B cell (primary cell): ENCODE data around the gene PLXNA1. TPM values are rescaled to one million over a fixed set of nuclear protein-coding genes. Genes with fewer than 3 reads are reported as not detected.

Experiments
- ATAC-seq: fragments of 200-7000 bp; cut with Tn5 transposase; one replicate; pipeline ENCODE4 v1.10.0; 2021; ENCODE audit warnings: low read depth, mild to moderate bottlenecking, moderate number of reproducible peaks, moderate library complexity
- CTCF ChIA-PET: fragments of 350-600 bp; sonication (Branson Sonifier 250); formaldehyde crosslinking; loops from one replicate; lab custom pipeline; 2021; ENCODE audit warnings: antibody characterized with exemption, inconsistent platforms; lab: Charles Lee
- POLR2A ChIA-PET: fragments of 350-600 bp; sonication (Branson Sonifier 250); formaldehyde crosslinking; loops from one replicate; lab custom pipeline; 2021; ENCODE audit warnings: antibody characterized with exemption; lab: Charles Lee
- DNase-seq: peaks from one replicate; pipeline ENCODE4 v3.0.0; 2013
- H2AFZ ChIP-seq: 2 replicates; pipeline ENCODE4 v1.6.1; 2012; ENCODE audit warnings: mild to moderate bottlenecking, low read depth, low read length; ENCODE audit not compliant: insufficient read depth, poor library complexity, severe bottlenecking
- H3K27ac ChIP-seq, 2 donors: 1 replicate in 1 of 2; 2 replicates in 1 of 2; pipeline ENCODE4 v1.5.1; 2012 to 2013; ENCODE audit warnings: low read length in 2 of 2, mild to moderate bottlenecking in 2 of 2, moderate library complexity in 1 of 2
- H3K27me3 ChIP-seq, 4 experiments: fragments of 200-600 bp in 1 of 4; sonication (generic) in 1 of 4; replicated peaks in 1 of 4; 1 replicate in 2 of 4; 2 replicates in 2 of 4; pipeline versions ENCODE4 v1.6.1 to v1.7.0; 2013 to 2016; ENCODE audit warnings: low read length in 3 of 4, mild to moderate bottlenecking in 2 of 4, mixed read lengths in 1 of 4, moderate library complexity in 1 of 4; ENCODE audit not compliant: insufficient read depth in 4 of 4, control insufficient read depth in 3 of 4; ENCODE audit errors: control extremely low read depth in 1 of 4
- H3K36me3 ChIP-seq, 2 experiments: replicated peaks in 1 of 2; 1 replicate in 1 of 2; 2 replicates in 1 of 2; pipeline versions ENCODE4 v1.6.1 to v1.7.1; 2013; ENCODE audit warnings: low read length in 1 of 2; ENCODE audit not compliant: insufficient read depth in 2 of 2, control insufficient read depth in 1 of 2; ENCODE audit errors: control extremely low read depth in 1 of 2, extremely low read depth in 1 of 2
- H3K4me1 ChIP-seq, 2 donors: fragments of 200-600 bp in 1 of 2; sonication (generic) in 1 of 2; 1 replicate in 1 of 2; 2 replicates in 1 of 2; pipeline versions ENCODE4 v1.5.1 to v1.6.1; 2013 to 2017; ENCODE audit warnings: low read length in 2 of 2; ENCODE audit not compliant: control insufficient read depth in 2 of 2, insufficient read depth in 2 of 2
- H3K4me2 ChIP-seq: replicated peaks from 2 replicates; pipeline ENCODE3; 2012; ENCODE audit warnings: mild to moderate bottlenecking, low read depth, low read length; ENCODE audit not compliant: poor library complexity, severe bottlenecking
- H3K4me3 ChIP-seq, 5 experiments: fragments of 200-600 bp in 1 of 5; sonication (generic) in 1 of 5; 1 replicate in 3 of 5; 2 replicates in 2 of 5; pipeline versions ENCODE4 v1.5.1 to v1.7.0; 2011 to 2016; ENCODE audit warnings: low read length in 4 of 5, mild to moderate bottlenecking in 4 of 5, low read depth in 2 of 5, control low read depth in 1 of 5, moderate library complexity in 1 of 5; ENCODE audit not compliant: insufficient read depth in 1 of 5; ENCODE audit errors: control extremely low read depth in 1 of 5, extremely low read depth in 1 of 5
- H3K79me2 ChIP-seq: fragments of 200-600 bp; sonication (generic); one replicate; pipeline ENCODE4 v1.6.0; 2016; ENCODE audit warnings: low read length; ENCODE audit not compliant: control insufficient read depth, insufficient read depth
- H3K9ac ChIP-seq: fragments of 200-600 bp; sonication (generic); 2 replicates; pipeline ENCODE4 v1.6.1; 2017; ENCODE audit warnings: mild to moderate bottlenecking, low read length, moderate library complexity
- H3K9me3 ChIP-seq, 3 donors: one replicate each; pipeline versions ENCODE4 v1.6.1 to v1.7.1; 2013; ENCODE audit warnings: low read length in 2 of 3; ENCODE audit not compliant: control insufficient read depth in 2 of 3, insufficient read depth in 1 of 3; ENCODE audit errors: control extremely low read depth in 1 of 3
- H4K20me1 ChIP-seq: 2 replicates; pipeline ENCODE4 v1.6.0; 2012; ENCODE audit warnings: mild to moderate bottlenecking, low read length; ENCODE audit not compliant: insufficient read depth, control insufficient read depth, poor library complexity, severe bottlenecking
- H3K27ac Mint-ChIP-seq: one replicate; pipeline ENCODE4 v1.8.0; 2021; ENCODE audit warnings: mixed read lengths
- H3K27me3 Mint-ChIP-seq: one replicate; pipeline ENCODE4 v1.8.0; 2021; ENCODE audit warnings: mixed read lengths
- H3K4me1 Mint-ChIP-seq: one replicate; pipeline ENCODE4 v1.8.0; 2021; ENCODE audit warnings: mixed read lengths
- H3K4me3 Mint-ChIP-seq: one replicate; pipeline ENCODE4 v1.8.0; 2021; ENCODE audit warnings: mixed read lengths
- H3K9me3 Mint-ChIP-seq: one replicate; pipeline ENCODE4 v1.8.0; 2022; ENCODE audit warnings: mixed read lengths; ENCODE audit not compliant: insufficient read depth
- EZH2 ChIP-seq: IDR thresholded peaks from 2 replicates; pipeline ENCODE4 v1.6.1; 2012; ENCODE audit warnings: borderline replicate concordance, low read depth, mild to moderate bottlenecking, moderate library complexity, low read length; ENCODE audit not compliant: insufficient read depth, poor library complexity, severe bottlenecking
- WGBS: methylation state at CpG from one replicate; pipeline ENCODE4 v1.1.5; 2013; ENCODE audit warnings: missing lambda C conversion rate; ENCODE audit not compliant: insufficient coverage; 5-methylcytosine and 5-hydroxymethylcytosine counted together
- intact Hi-C: fragments of 100-400 bp; cut with micrococcal nuclease; formaldehyde crosslinking; loops from one replicate; pipeline ENCODE4 v1.10.0; 2022
- polyA plus RNA-seq: library from polyadenylated mRNA; depleted of rRNA; stranded (reverse); fragments of >200 nt; gene quantifications from 2 replicates; pipeline ENCODE4 v1.2.3, GENCODE V29; 2012
- total RNA-seq, 2 donors: library from RNA; stranded (reverse); fragments of 120-200 nt in 1 of 2; gene quantifications; 1 replicate in 1 of 2; 2 replicates in 1 of 2; pipeline versions ENCODE4 v1.2.3 to v1.2.4, GENCODE V29; 2013 to 2022
- TF ChIP-seq, protein P1 (sequence below): fragments of 200-600 bp; IDR thresholded peaks from one replicate; pipeline ENCODE4 v1.8.0; 2022; ENCODE audit warnings: antibody characterized with exemption, mild to moderate bottlenecking

The PLXNA1 gene
- total and polyA plus RNA-seq, 2 donors (not counting 1 experiment from before 2014, with no cell fraction given): 6.7 to 22.3 TPM

DNA sequence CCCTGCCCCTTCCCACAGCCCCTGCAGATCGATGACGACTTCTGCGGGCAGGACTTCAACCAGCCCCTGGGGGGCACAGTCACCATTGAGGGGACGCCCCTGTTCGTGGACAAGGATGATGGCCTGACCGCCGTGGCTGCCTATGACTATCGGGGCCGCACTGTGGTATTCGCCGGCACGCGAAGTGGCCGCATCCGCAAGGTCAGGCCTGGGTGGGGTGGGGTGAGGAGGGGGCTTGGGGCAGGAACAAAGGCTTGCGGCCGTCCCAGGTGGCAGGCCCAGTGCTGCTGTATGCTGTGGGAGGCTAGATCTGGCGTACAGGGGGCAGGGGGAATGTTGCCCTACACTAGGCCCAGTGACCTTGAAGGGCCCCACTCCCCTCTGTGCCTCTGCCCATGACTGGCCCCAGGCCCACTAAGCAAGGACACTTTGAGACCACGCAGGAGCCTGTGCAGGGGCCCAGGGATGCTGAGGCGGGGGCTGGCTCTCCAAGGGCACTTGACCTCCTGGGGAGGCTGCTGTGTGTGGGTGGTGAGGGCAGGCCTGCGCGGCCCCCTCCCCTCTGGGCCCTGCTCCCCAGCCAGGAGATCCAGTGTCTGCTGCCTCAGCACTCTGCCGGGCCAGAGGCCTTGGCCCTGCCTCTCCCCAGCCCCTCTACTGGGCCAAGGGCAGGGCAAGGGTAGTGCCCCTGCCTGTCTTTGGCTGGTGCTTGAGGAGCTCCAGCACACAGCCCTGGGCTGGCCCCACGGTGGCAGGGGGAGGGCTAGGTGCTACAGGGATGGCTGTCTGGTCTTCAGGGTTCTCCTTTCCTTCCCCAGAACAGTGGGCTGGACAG lies 8.7 kb downstream of the PLXNA1 start:
- H3K9ac ChIP-seq: no peak overlapping the region
- ChIA-PET POLR2A (no interaction called here), CTCF (no interaction called here)
- no peak overlapping the region for H3K4me3 ChIP-seq
- no peak for TF ChIP-seq EZH2
- TF ChIP-seq, protein P1, sequence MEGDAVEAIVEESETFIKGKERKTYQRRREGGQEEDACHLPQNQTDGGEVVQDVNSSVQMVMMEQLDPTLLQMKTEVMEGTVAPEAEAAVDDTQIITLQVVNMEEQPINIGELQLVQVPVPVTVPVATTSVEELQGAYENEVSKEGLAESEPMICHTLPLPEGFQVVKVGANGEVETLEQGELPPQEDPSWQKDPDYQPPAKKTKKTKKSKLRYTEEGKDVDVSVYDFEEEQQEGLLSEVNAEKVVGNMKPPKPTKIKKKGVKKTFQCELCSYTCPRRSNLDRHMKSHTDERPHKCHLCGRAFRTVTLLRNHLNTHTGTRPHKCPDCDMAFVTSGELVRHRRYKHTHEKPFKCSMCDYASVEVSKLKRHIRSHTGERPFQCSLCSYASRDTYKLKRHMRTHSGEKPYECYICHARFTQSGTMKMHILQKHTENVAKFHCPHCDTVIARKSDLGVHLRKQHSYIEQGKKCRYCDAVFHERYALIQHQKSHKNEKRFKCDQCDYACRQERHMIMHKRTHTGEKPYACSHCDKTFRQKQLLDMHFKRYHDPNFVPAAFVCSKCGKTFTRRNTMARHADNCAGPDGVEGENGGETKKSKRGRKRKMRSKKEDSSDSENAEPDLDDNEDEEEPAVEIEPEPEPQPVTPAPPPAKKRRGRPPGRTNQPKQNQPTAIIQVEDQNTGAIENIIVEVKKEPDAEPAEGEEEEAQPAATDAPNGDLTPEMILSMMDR: no peak
- H3K9me3 Mint-ChIP-seq: no peaks in the 10 kb centered on the region
- H2AFZ ChIP-seq: no peak overlapping the region
- ATAC-seq: no peak
- H3K27ac Mint-ChIP-seq: no peak overlapping the region
- H3K4me2 ChIP-seq: no peak overlapping the region
- H3K36me3 ChIP-seq: no peaks in the 10 kb centered on the region
- intact Hi-C loops: no loop called here
- no peaks in the 10 kb centered on the region for H3K79me2 ChIP-seq
- no peak for DNase-seq
- no peak overlapping the region for H3K4me3 Mint-ChIP-seq
- H4K20me1 ChIP-seq: no peaks in the 10 kb centered on the region
- peaks cover 0 to 2% (median 0%) of the 10 kb centered on the region in 4 experiments for H3K27me3 ChIP-seq
- peaks cover 0 to 11% of the 10 kb centered on the region in 2 donors for H3K4me1 ChIP-seq
- H3K4me1 Mint-ChIP-seq: peaks cover 11% of the 10 kb centered on the region
- peaks cover 0 to 3% (median 0%) of the 10 kb centered on the region in 3 donors for H3K9me3 ChIP-seq
- no peaks in the 10 kb centered on the region for H3K27me3 Mint-ChIP-seq
- no peak overlapping the region for H3K27ac ChIP-seq
- WGBS: 98% methylated on average over 21 of the region's 24 CpGs

DNA sequence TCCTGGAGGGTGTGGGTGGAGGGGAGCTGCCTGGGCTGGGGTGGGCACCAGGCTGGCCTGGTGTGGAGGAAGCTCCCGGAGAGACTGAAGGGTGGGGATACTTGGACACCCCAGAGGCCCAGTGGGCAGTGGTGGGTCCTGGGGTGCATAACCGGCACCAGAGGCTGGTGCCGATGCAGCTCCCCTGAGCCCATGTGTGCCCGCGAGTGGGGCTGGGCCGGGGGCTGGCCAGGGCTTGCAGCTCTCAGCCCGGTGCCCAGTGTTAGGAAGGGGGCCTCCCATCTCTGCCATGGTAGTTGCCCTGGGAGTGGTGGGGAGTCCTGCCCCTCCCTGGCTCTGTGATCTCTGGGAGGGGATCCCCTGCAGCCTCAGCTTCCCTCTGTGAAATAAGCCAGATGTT lies 9.3 kb downstream of the PLXNA1 start:
- no peaks in the 10 kb centered on the region for H3K36me3 ChIP-seq
- Mint-ChIP-seq H3K4me1 (peaks cover 11% of the 10 kb centered on the region), H3K27ac (no peak overlapping the region), H3K4me3 (no peak overlapping the region), H3K9me3 (no peaks in the 10 kb centered on the region), H3K27me3 (no peaks in the 10 kb centered on the region)
- intact Hi-C loops: no loop called here
- no peaks in the 10 kb centered on the region for H3K79me2 ChIP-seq
- 99% methylated on average over 7 of the region's 7 CpGs for WGBS
- peaks cover 0 to 11% of the 10 kb centered on the region in 2 donors for H3K4me1 ChIP-seq
- ATAC-seq: no peak
- H3K4me2 ChIP-seq: no peak overlapping the region
- no peak overlapping the region for H3K9ac ChIP-seq
- no peak overlapping the region for H3K4me3 ChIP-seq
- no peaks in the 10 kb centered on the region for H4K20me1 ChIP-seq
- no peak for TF ChIP-seq EZH2
- TF ChIP-seq, protein P1: no peak
- no peak overlapping the region for H3K27ac ChIP-seq
- DNase-seq: no peak
- POLR2A ChIA-PET: no interaction called here
- CTCF ChIA-PET: no interaction called here
- peaks cover 0 to 2% (median 0%) of the 10 kb centered on the region in 4 experiments for H3K27me3 ChIP-seq
- H2AFZ ChIP-seq: no peak overlapping the region
- H3K9me3 ChIP-seq: peaks cover 0 to 3% (median 0%) of the 10 kb centered on the region in 3 donors
